Mesendoderm (in vitro differentiated cells): Measurements from ENCODE around the gene LRCOL1.

Experiments used
- DNase-seq: peaks from one replicate; pipeline ENCODE4 v3.0.0; 2013
- H2AK5ac ChIP-seq: 2 replicates; pipeline ENCODE4 v1.6.1; 2013; ENCODE audit warnings: low read length, inconsistent platforms
- H2BK120ac ChIP-seq: 2 replicates; pipeline ENCODE4 v1.6.1; 2013; ENCODE audit warnings: low read depth, mild to moderate bottlenecking, low read length, moderate library complexity, mixed read lengths
- H2BK15ac ChIP-seq: replicated peaks from 2 replicates; pipeline ENCODE4 v1.6.1; 2013; ENCODE audit warnings: low read depth, mild to moderate bottlenecking, moderate library complexity
- H2BK5ac ChIP-seq: 2 replicates; pipeline ENCODE4 v1.6.1; 2013; ENCODE audit warnings: low read length, inconsistent platforms
- H3K18ac ChIP-seq: 2 replicates; pipeline ENCODE4 v1.6.1; 2013; ENCODE audit warnings: mild to moderate bottlenecking, low read length, mixed read lengths
- H3K23ac ChIP-seq: one replicate; pipeline ENCODE4 v1.6.1; 2013; ENCODE audit warnings: low read length
- H3K27ac ChIP-seq: 2 replicates; pipeline ENCODE4 v1.5.1; 2013; ENCODE audit warnings: low read depth, mild to moderate bottlenecking, inconsistent platforms, low read length, moderate library complexity
- H3K27me3 ChIP-seq: 2 replicates; pipeline ENCODE4 v1.6.1; 2013; ENCODE audit warnings: low read length, control low read depth, mild to moderate bottlenecking, inconsistent platforms; ENCODE audit not compliant: insufficient read depth, poor library complexity
- H3K36me3 ChIP-seq: 2 replicates; pipeline ENCODE4 v1.6.1; 2013; ENCODE audit warnings: low read length, inconsistent platforms; ENCODE audit not compliant: control insufficient read depth, insufficient read depth
- H3K4ac ChIP-seq: one replicate; pipeline ENCODE4 v1.6.1; 2013; ENCODE audit warnings: low read depth, mild to moderate bottlenecking, low read length, moderate library complexity
- H3K4me1 ChIP-seq: 2 replicates; pipeline ENCODE4 v1.6.1; 2013; ENCODE audit warnings: low read depth, low read length, inconsistent platforms; ENCODE audit not compliant: control insufficient read depth
- H3K4me2 ChIP-seq: 2 replicates; pipeline ENCODE4 v1.6.1; 2013; ENCODE audit warnings: low read length
- H3K4me3 ChIP-seq: 2 replicates; pipeline ENCODE4 v1.5.1; 2013; ENCODE audit warnings: mild to moderate bottlenecking, low read length
- H3K56ac ChIP-seq: one replicate; pipeline ENCODE4 v1.6.1; 2013; ENCODE audit warnings: low read length
- H3K79me1 ChIP-seq: 2 replicates; pipeline ENCODE4 v1.6.1; 2013; ENCODE audit warnings: low read length, inconsistent platforms
- H3K79me2 ChIP-seq: 2 replicates; pipeline ENCODE4 v1.6.1; 2013; ENCODE audit warnings: mild to moderate bottlenecking, low read length; ENCODE audit not compliant: control insufficient read depth, insufficient read depth
- H3K9ac ChIP-seq: 2 replicates; pipeline ENCODE4 v1.6.1; 2013; ENCODE audit warnings: low read length, inconsistent platforms
- H4K5ac ChIP-seq: one replicate; pipeline ENCODE4 v1.6.1; 2013; ENCODE audit warnings: low read length
- H4K8ac ChIP-seq: one replicate; pipeline ENCODE4 v1.6.1; 2013; ENCODE audit warnings: low read depth, mild to moderate bottlenecking, control low read depth, low read length, moderate library complexity
- WGBS: extraction: QIAGEN DNeasy Blood & Tissue Kit; methylation state at CpG from one replicate; pipeline ENCODE4 v1.1.7; 2013; ENCODE audit warnings: low lambda C conversion rate, missing lambda C conversion rate; ENCODE audit not compliant: insufficient coverage; ENCODE audit errors: extremely low coverage; 5-methylcytosine and 5-hydroxymethylcytosine counted together

Gene LRCOL1

GRCh38 chr12:132591107-132591935 lies 19.1 kb downstream of the LRCOL1 start:
- WGBS, result no CpG with 5 or more reads among the region's 45 CpGs
- no peak overlapping the region for H3K4me3 ChIP-seq
- no peak overlapping the region for H4K5ac ChIP-seq
- no peak overlapping the region for H3K9ac ChIP-seq
- no peak overlapping the region for H3K4me2 ChIP-seq
- no peaks in the 10 kb centered on the region for H3K27me3 ChIP-seq
- no peak overlapping the region for H2AK5ac ChIP-seq
- no peaks in the 10 kb centered on the region for H3K4me1 ChIP-seq
- H2BK120ac ChIP-seq, result no peak overlapping the region
- no peak overlapping the region for H3K23ac ChIP-seq
- no peak overlapping the region for H3K56ac ChIP-seq
- H3K79me2 ChIP-seq, result no peaks in the 10 kb centered on the region
- no peak overlapping the region for H3K18ac ChIP-seq
- no peak for DNase-seq
- H3K79me1 ChIP-seq, result no peaks in the 10 kb centered on the region
- H3K27ac ChIP-seq, result no peak overlapping the region
- no peak overlapping the region for H2BK15ac ChIP-seq
- no peaks in the 10 kb centered on the region for H3K36me3 ChIP-seq
- no peak overlapping the region for H4K8ac ChIP-seq
- no peak overlapping the region for H3K4ac ChIP-seq
- H2BK5ac ChIP-seq, result no peak overlapping the region

- no peak overlapping the region for H4K8ac ChIP-seq
- H3K79me2 ChIP-seq, result no peaks in the 10 kb centered on the region
- H3K18ac ChIP-seq, result no peak overlapping the region
- no peak overlapping the region for H3K56ac ChIP-seq
- H3K9ac ChIP-seq, result no peak overlapping the region
- H2BK5ac ChIP-seq, result no peak overlapping the region
- no peak overlapping the region for H3K4ac ChIP-seq
- no CpG with 5 or more reads among the region's 19 CpGs for WGBS
- H3K4me2 ChIP-seq, result no peak overlapping the region
- no peak overlapping the region for H4K5ac ChIP-seq
- no peaks in the 10 kb centered on the region for H3K79me1 ChIP-seq
- no peak overlapping the region for H3K23ac ChIP-seq
- no peak overlapping the region for H2BK15ac ChIP-seq
- peaks cover 6% of the 10 kb centered on the region for H3K27me3 ChIP-seq
- no peak overlapping the region for H3K4me3 ChIP-seq
- no peak for DNase-seq
- no peak overlapping the region for H2AK5ac ChIP-seq
- no peaks in the 10 kb centered on the region for H3K36me3 ChIP-seq
- no peak overlapping the region for H2BK120ac ChIP-seq
- H3K4me1 ChIP-seq, result no peaks in the 10 kb centered on the region
- no peak overlapping the region for H3K27ac ChIP-seq
These were observed 21.3 kb downstream of the LRCOL1 start for GRCh38 chr12:132588821-132589669.

- Histone ChIP-seq H3K4me2 (no peak overlapping the region), H2BK120ac (no peak overlapping the region), H3K27me3 (peaks cover 6% of the 10 kb centered on the region), H3K23ac (no peak overlapping the region), H3K4ac (no peak overlapping the region), H3K18ac (no peak overlapping the region), H2BK5ac (no peak overlapping the region), H2BK15ac (no peak overlapping the region), H3K79me1 (no peaks in the 10 kb centered on the region), H3K4me1 (no peaks in the 10 kb centered on the region), H3K27ac (no peak overlapping the region), H3K4me3 (no peak overlapping the region), H3K36me3 (no peaks in the 10 kb centered on the region), H3K56ac (no peak overlapping the region), H2AK5ac (no peak overlapping the region), H4K5ac (no peak overlapping the region), H3K79me2 (no peaks in the 10 kb centered on the region), H3K9ac (no peak overlapping the region), H4K8ac (no peak overlapping the region)
- DNase-seq, result no peak
- WGBS, result no CpG with 5 or more reads among the region's 6 CpGs
These were observed 22.1 kb downstream of the LRCOL1 start for GRCh38 chr12:132588319-132588718.

- no peak overlapping the region for H3K27ac ChIP-seq
- no peak overlapping the region for H2BK15ac ChIP-seq
- no peak for DNase-seq
- no CpG with 5 or more reads among the region's 3 CpGs for WGBS
- no peak overlapping the region for H4K5ac ChIP-seq
- no peaks in the 10 kb centered on the region for H3K79me1 ChIP-seq
- no peak overlapping the region for H3K18ac ChIP-seq
- no peak overlapping the region for H3K4me2 ChIP-seq
- H2AK5ac ChIP-seq, result no peak overlapping the region
- H4K8ac ChIP-seq, result no peak overlapping the region
- H2BK120ac ChIP-seq, result no peak overlapping the region
- no peak overlapping the region for H3K56ac ChIP-seq
- H3K4me1 ChIP-seq, result no peaks in the 10 kb centered on the region
- H3K79me2 ChIP-seq, result no peaks in the 10 kb centered on the region
- H3K36me3 ChIP-seq, result no peaks in the 10 kb centered on the region
- H2BK5ac ChIP-seq, result no peak overlapping the region
- no peak overlapping the region for H3K4ac ChIP-seq
- H3K23ac ChIP-seq, result no peak overlapping the region
- peaks cover 9% of the 10 kb centered on the region for H3K27me3 ChIP-seq
- no peak overlapping the region for H3K4me3 ChIP-seq
- H3K9ac ChIP-seq, result no peak overlapping the region
These were observed 22.6 kb downstream of the LRCOL1 start for GRCh38 chr12:132587781-132588180.

- H3K18ac ChIP-seq, result no peak overlapping the region
- no peak overlapping the region for H3K27ac ChIP-seq
- H2AK5ac ChIP-seq, result no peak overlapping the region
- no peaks in the 10 kb centered on the region for H3K4me1 ChIP-seq
- peaks cover 14% of the 10 kb centered on the region for H3K27me3 ChIP-seq
- no peaks in the 10 kb centered on the region for H3K36me3 ChIP-seq
- no peak overlapping the region for H4K5ac ChIP-seq
- WGBS, result no CpG with 5 or more reads among the region's 18 CpGs
- no peak for DNase-seq
- H3K4ac ChIP-seq, result no peak overlapping the region
- H4K8ac ChIP-seq, result no peak overlapping the region
- H3K9ac ChIP-seq, result no peak overlapping the region
- H3K23ac ChIP-seq, result no peak overlapping the region
- H3K79me1 ChIP-seq, result no peaks in the 10 kb centered on the region
- H2BK5ac ChIP-seq, result no peak overlapping the region
- no peak overlapping the region for H2BK15ac ChIP-seq
- no peak overlapping the region for H3K4me2 ChIP-seq
- no peaks in the 10 kb centered on the region for H3K79me2 ChIP-seq
- no peak overlapping the region for H2BK120ac ChIP-seq
- no peak overlapping the region for H3K56ac ChIP-seq
- no peak overlapping the region for H3K4me3 ChIP-seq
These were observed 23.5 kb downstream of the LRCOL1 start for GRCh38 chr12:132586929-132587328.
